SJSA1 (cell line): ENCODE measurements around the gene HNRNPH1. TPM values are rescaled to one million over a fixed set of nuclear protein-coding genes. Genes with fewer than 3 reads are reported as not detected.
A peak's percentile ranks its signal among the peaks of the same experiment; 100 is the strongest.
"Not testable (repeated sequence)": the region's sequence is repeated elsewhere in the genome, so short reads cannot be mapped to it uniquely, and the experiment has no call there.

ENCODE experiments used
- DNase-seq, 2 experiments: peaks; one replicate each; pipeline ENCODE4 v3.0.0-alpha.2; 2015 to 2020; ENCODE audit warnings: low spot score in 2 of 2, low read depth in 1 of 2
- H3K27ac ChIP-seq: fragments of 250-450 bp; sonication (Bioruptor Pico); 2 replicates; pipeline ENCODE4 v1.5.1; 2020; ENCODE audit warnings: mild to moderate bottlenecking, moderate library complexity
- H3K27me3 ChIP-seq: fragments of 250-450 bp; sonication (Bioruptor Pico); replicated peaks from 2 replicates; pipeline ENCODE4 v1.5.1; 2020; ENCODE audit warnings: mild to moderate bottlenecking, moderate library complexity
- H3K36me3 ChIP-seq: fragments of 250-450 bp; sonication (Bioruptor Pico); 2 replicates; pipeline ENCODE4 v1.5.1; 2020; ENCODE audit warnings: mild to moderate bottlenecking
- H3K4me1 ChIP-seq: fragments of 250-450 bp; sonication (Bioruptor Pico); replicated peaks from 2 replicates; pipeline ENCODE4 v1.6.1; 2021; ENCODE audit warnings: mild to moderate bottlenecking
- H3K4me3 ChIP-seq: fragments of 250-450 bp; sonication (Bioruptor Pico); 2 replicates; pipeline ENCODE4 v1.5.1; 2020; ENCODE audit warnings: mild to moderate bottlenecking
- H3K9me3 ChIP-seq: fragments of 250-450 bp; sonication (Bioruptor Pico); replicated peaks from 2 replicates; pipeline ENCODE4 v1.5.1; 2020; ENCODE audit warnings: mild to moderate bottlenecking
- total RNA-seq: library from RNA; depleted of rRNA; stranded (reverse); fragments of >200 nt; shearing (Covaris generic); gene quantifications from 2 replicates; pipeline ENCODE4 v1.2.3, GENCODE V29; 2014; rRNA removed

Gene HNRNPH1
- total RNA-seq, result 639 and 733 TPM in 2 replicates

DNA sequence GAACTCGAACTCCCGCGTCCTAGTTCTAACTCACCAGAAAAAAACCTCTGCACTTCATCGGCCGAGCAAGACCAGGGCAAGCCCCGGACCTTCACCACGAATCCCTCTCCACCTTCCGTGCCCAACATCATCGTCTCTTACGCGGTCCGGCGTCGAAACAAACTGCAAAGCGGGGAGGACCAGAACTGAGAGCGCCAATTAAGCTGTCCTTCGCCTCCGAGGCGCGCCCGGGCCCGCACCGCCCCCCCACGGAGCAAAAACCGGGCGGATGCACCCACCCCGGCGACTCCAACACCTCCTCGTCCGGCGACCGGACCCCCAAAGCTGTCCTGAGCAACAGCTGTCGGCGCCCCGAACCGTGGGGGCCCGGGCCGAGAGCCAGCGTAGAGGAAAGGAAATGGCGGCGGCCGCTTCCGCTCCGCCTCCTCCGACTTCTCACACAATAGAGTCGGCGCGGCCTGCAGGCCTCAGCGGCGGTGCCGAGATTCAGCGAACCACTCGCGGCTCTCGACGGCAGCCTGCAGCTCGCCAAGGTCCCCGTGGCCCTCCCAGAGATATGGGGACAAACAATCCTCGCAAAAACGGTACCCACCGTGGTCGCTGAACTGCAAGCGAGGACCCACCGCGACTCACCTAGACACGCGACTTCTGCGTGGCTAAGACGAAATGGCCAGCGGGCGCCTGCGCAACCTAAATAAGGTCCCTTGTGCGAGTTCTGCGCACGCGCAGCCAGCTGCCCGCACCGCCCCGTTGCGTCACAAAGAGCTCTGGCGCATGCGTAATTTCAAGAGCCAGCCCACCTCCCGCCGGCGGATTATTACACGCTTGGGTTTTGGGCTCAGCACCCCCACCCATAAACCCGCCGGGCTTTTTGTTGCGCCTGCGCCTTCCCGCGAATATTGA lies at the start of gene HNRNPH1:
HNRNPH1 (minus strand) TSS at position 669 of the 903 bp plus-strand sequence; CDS start at position 131, 538 bp downstream.
- Histone ChIP-seq H3K27ac (peak within 1 kb of the TSS; percentile 97), H3K4me1 (peaks cover 51% of the 10 kb centered on the region), H3K27me3 (no peaks in the 10 kb centered on the region), H3K9me3 (no peaks in the 10 kb centered on the region), H3K4me3 (peak within 1 kb of the TSS; percentile 84), H3K36me3 (peaks cover 51% of the 10 kb centered on the region)
- peak; percentile 99 to 100 for DNase-seq

- H3K4me1 ChIP-seq, result no peaks in the 10 kb centered on the region
- no peak overlapping the region for H3K4me3 ChIP-seq
- H3K27ac ChIP-seq, result no peak overlapping the region
- no peaks in the 10 kb centered on the region for H3K27me3 ChIP-seq
- peak; percentile 33 to 59 for DNase-seq
- peaks cover 10% of the 10 kb centered on the region for H3K36me3 ChIP-seq
- H3K9me3 ChIP-seq, result no peaks in the 10 kb centered on the region
These were observed 44.9 kb upstream of the HNRNPH1 start for GRCh38 chr5:179668391-179668790.

- H3K27ac ChIP-seq, H3K27me3 ChIP-seq, H3K4me1 ChIP-seq, H3K4me3 ChIP-seq, DNase-seq, H3K9me3 ChIP-seq: not testable (repeated sequence)
- peaks cover 10% of the 10 kb centered on the region for H3K36me3 ChIP-seq
These were observed 38.2 kb upstream of the HNRNPH1 start for GRCh38 chr5:179661647-179662046.

- H3K9me3 ChIP-seq, H3K36me3 ChIP-seq, H3K27ac ChIP-seq, H3K4me1 ChIP-seq, H3K27me3 ChIP-seq: not testable (repeated sequence)
- peak overlapping the region; percentile 45 for H3K4me3 ChIP-seq
- DNase-seq, result peak in 1 of 2 experiments; percentile 36
These were observed 34.8 kb upstream of the HNRNPH1 start for GRCh38 chr5:179658179-179658856.

DNA sequence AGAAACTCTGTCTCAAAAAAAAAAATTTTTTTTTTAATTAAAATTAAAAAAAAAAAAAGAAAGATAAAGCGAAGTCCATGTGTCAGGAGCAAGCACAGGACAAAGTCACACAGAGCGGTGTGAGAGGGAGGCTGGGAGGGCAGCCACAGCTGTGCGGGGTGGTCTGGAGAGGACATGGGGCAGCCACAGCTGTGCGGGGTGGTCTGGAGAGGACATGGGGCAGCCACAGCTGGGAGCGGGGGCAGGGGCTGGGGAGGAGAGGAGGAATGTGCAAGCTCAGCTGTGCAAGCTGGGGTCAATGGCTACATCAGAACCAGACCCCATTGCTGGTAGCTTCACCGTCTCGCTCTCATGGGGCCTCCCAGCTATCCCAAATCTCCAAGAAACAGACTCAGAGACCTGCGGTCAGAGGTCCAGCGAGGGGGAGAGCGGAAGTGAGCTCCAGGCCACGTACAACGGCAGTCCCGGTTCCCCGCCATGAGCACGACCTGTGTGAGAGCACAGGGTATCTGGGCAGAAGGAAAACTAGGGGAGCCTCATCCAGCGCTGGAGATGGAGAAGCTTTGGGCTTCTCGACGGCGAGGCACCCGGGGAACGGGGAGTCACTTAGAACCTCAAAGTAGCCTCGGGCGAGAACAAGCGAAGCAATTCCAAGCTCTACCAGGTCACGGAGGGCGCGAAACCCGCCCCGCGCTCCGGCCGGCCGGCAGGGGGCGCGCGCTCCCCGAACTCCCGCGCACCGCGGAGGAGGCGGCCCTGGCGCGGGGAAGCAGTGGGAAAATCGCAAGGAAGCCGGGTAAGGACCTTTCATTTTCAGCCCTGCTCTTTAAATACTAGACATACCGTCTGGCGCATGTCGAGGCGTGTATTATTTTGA lies 34.1 kb upstream of the HNRNPH1 start:
- not testable (repeated sequence) for H3K4me1 ChIP-seq, H3K36me3 ChIP-seq, H3K4me3 ChIP-seq, H3K9me3 ChIP-seq, H3K27me3 ChIP-seq, H3K27ac ChIP-seq, DNase-seq

DNA sequence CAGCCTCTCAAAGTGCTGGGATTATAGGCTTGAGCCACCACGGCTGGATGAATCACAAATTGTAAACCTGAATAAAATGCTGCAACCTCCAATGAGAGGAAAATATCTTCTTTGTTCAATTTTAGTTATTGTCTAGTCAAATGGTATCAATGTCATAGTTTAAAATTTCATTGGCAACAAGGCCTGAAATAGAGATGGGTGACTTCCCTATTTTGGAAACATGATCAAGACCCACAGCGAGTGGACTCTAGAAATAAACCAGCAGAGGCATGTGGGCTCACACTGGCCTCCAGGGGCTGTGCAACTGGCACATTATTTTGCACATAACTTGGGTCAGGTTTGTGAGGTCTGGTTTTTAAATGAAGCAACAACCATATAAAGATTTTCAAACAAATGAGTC lies 29.7 kb upstream of the HNRNPH1 start:
- not testable (repeated sequence) for H3K27ac ChIP-seq, H3K4me1 ChIP-seq, H3K4me3 ChIP-seq, H3K36me3 ChIP-seq, H3K9me3 ChIP-seq, H3K27me3 ChIP-seq, DNase-seq

GRCh38 chr5:179650245-179650644 lies 26.8 kb upstream of the HNRNPH1 start:
- DNase-seq, H3K27me3 ChIP-seq, H3K9me3 ChIP-seq, H3K27ac ChIP-seq, H3K4me1 ChIP-seq, H3K4me3 ChIP-seq, H3K36me3 ChIP-seq: not testable (repeated sequence)

DNA sequence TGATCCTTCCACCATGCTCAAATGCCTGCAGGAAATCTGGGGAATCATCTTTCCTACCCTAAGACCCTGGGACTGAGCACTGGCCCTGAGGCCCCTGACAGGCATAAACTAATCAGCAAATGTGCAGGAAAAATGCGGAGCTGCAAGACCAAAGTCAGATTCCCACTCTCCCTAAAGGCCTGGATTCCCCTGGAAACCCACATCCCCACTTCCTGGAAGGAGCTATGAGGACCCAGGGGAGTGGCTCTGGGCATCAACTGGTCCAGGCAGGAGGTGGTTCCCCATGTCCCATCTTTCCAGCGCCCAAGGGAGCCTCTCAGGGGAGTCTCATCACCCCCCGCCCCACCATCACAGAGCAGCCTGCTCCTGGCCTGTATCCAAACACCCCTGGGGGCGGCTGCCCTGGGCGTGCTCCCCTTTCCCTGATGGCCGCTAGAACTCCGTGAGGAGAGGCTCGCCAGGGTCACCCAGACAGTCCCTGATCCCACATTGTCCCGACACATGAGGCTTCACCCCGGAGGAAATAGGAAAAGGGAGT lies 25.8 kb upstream of the HNRNPH1 start:
- H3K9me3 ChIP-seq, H3K27ac ChIP-seq, H3K27me3 ChIP-seq, H3K36me3 ChIP-seq, H3K4me3 ChIP-seq, H3K4me1 ChIP-seq: not testable (repeated sequence)
- peak in 1 of 2 experiments; percentile 59 for DNase-seq

- H3K4me1 ChIP-seq, result no peaks in the 10 kb centered on the region
- H3K36me3 ChIP-seq, result no peaks in the 10 kb centered on the region
- H3K27ac ChIP-seq, result no peak overlapping the region
- no peak for DNase-seq
- H3K27me3 ChIP-seq, result no peaks in the 10 kb centered on the region; the same call in 1 of the 2 replicates
- no peaks in the 10 kb centered on the region for H3K9me3 ChIP-seq
- no peak overlapping the region for H3K4me3 ChIP-seq
These were observed 24.9 kb upstream of the HNRNPH1 start for GRCh38 chr5:179648410-179648809.

DNA sequence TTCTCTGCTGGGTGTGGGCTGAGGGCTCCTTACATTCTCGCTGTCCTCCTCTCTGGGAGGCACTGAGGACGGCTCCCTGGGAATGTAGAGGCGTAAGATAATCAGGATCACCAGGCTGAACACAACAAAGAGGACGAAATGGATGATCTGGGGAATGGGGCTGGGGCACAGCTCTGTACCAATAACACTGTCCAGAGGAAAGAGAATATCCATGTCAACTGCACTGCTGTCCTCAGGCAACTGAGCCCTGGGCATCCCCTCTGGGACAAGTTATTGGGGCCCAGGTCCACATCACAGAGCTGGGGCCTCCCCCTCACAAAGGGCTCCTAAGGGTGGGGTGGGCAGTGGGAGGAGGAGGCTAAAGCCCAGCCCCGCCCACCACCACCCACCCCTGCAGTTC lies 21.3 kb upstream of the HNRNPH1 start:
- H3K4me3 ChIP-seq, H3K4me1 ChIP-seq, DNase-seq: not testable (repeated sequence)

GRCh38 chr5:179643141-179643920 lies 19.9 kb upstream of the HNRNPH1 start:
- H3K27me3 ChIP-seq, H3K9me3 ChIP-seq, H3K4me1 ChIP-seq, H3K36me3 ChIP-seq, H3K27ac ChIP-seq, H3K4me3 ChIP-seq, DNase-seq: not testable (repeated sequence)

More for the DNA sequence above, 21.3 kb upstream of the HNRNPH1 start:
- not testable (repeated sequence) for H3K27ac ChIP-seq, H3K36me3 ChIP-seq, H3K27me3 ChIP-seq, H3K9me3 ChIP-seq

DNA sequence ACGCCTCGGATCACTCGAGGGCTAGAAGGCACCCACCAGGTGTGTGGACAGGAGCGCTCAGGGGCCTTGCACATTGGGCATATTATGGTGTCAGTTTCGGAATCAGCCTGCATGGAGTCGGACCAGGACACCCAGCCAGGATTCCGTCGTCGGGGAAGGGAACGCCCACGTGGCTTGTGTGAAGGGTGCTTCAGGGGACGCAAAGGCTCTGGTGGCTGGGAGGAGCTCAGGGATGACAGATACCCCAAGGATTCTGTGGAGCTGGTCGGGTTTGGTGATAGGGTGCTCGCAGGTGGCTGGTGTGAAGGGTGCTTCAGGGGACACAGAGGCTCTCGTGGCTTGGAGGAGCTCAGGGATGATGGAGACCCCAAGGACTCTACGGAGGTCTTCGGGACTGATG lies 19.2 kb upstream of the HNRNPH1 start:
- H3K9me3 ChIP-seq, H3K27ac ChIP-seq, H3K4me3 ChIP-seq, DNase-seq, H3K27me3 ChIP-seq, H3K36me3 ChIP-seq, H3K4me1 ChIP-seq: not testable (repeated sequence)

DNA sequence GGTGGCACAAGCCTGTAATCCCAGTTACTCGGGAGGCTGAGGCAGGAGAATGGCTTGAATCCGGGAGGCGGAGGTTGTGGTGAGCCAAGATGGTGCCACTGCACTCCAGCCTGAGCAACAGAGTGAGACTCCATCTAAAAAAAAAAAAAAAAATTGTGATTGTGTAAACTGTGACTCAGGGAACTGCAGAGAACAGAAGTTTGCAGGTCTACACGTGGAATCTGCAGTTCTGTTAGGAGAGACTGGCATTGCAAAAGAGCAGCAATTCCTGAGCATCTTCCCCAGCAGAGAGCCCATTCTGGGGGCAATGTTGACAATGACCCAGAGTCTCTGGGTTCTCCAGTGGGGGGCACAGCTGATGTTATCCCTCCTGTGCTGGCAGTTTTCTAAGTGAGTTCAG lies 18.3 kb upstream of the HNRNPH1 start:
- not testable (repeated sequence) for H3K27ac ChIP-seq, H3K4me1 ChIP-seq, H3K9me3 ChIP-seq, H3K27me3 ChIP-seq, DNase-seq, H3K36me3 ChIP-seq, H3K4me3 ChIP-seq
